SU-DHL-6 (cell line): ENCODE measurements around the gene PLEKHA6.

Experiments used
- CTCF ChIP-seq: fragments of 200-600 bp; sonication (generic); IDR thresholded peaks from one replicate; pipeline ENCODE4 v1.5.1; 2017; ENCODE audit warnings: antibody characterized with exemption, mild to moderate bottlenecking, low read length, moderate library complexity; ENCODE audit not compliant: insufficient read depth, poor library complexity, severe bottlenecking
- EZH2phosphoT487 ChIP-seq: fragments of 200-600 bp; sonication (generic), shearing (Covaris generic); conservative IDR thresholded peaks from 2 replicates; pipeline ENCODE4 v1.6.1; 2018; ENCODE audit warnings: mild to moderate bottlenecking, antibody characterized with exemption, low read length, moderate library complexity, mixed read lengths

GRCh38 chr1:204261266-204261665 lies 98.5 kb downstream of the PLEKHA6 start:
- TF ChIP-seq CTCF (no peak), EZH2phosphoT487 (no peak)
